GM21528 (cell line): Measurements from ENCODE around the gene ATP5PD.
"Not testable (repeated sequence)": the region's sequence is repeated elsewhere in the genome, so short reads cannot be mapped to it uniquely, and the experiment has no call there.

Experiments
- ATAC-seq: cut with Tn5 transposase; IDR thresholded peaks from one replicate; pipeline ENCODE4 v1.9.1; 2021; ENCODE audit warnings: mild to moderate bottlenecking, moderate library complexity; ENCODE audit not compliant: unreplicated experiment, low FRiP score

ATP5PD gene

DNA sequence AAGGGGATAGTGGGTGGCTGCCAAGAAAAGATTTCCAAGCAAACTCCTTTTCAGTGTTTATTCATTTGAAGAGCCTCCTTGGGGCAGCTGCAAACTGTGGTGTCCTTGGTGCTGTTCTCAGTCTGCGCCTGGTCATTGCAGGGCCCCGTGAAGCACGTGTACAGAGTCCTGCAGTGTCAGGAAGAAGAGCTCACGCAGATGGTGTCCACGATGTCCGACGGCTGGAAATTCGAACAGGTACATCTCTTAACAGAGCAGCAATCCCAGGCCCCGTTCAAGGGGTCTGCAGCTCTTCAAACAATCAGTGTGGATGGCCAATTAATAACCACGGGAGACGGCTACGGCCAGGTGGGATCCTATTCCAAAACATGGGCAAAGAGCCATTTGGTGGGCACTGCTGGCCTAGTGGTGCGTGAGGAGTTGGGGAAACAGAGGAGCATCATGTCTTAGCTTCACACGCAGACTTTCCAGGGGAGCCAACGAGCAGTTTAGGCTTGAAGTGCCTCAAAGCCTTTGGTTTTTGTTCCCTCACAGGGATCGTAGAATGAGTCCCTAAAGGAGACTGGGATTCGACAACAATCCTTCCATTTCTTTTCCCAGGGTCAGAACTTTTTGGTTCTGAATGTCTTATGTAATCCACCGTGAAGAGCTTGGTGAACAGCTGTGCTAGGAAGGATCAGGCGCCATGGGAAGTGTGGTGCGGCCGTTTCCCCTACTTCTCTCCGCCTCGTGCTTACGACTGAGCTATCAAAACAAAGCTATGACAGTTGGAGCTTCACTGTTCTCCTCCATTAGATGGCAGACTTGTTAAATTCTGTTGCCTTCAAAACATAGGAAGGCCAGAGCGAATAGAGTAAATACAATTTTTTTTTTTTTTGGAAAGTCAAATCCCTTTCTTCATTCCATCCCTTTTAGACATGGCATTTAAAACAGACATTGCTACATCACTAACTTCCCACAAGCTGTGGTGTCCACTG is 12.9 kb upstream of the ATP5PD start:
- ATAC-seq = no peak

DNA sequence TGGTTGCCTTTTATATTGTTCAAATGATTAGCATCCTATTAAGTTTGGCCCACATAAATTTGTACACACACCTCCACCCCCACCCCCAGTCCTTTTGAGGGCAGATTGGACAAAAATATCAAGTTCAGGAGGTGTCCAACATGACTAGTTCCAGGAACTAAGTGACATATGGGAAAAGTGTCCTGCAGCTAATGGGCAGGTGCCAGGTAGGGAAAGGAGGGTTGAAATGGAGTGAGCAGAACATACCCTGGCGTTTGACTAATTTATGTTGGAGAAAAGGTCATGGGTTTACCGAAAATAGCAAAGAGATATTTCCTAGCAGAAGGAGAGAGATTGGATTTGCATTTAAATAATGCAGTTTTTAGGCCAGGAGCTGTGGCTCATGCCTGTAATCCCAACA is 5.2 kb upstream of the ATP5PD start:
- no peak for ATAC-seq

DNA sequence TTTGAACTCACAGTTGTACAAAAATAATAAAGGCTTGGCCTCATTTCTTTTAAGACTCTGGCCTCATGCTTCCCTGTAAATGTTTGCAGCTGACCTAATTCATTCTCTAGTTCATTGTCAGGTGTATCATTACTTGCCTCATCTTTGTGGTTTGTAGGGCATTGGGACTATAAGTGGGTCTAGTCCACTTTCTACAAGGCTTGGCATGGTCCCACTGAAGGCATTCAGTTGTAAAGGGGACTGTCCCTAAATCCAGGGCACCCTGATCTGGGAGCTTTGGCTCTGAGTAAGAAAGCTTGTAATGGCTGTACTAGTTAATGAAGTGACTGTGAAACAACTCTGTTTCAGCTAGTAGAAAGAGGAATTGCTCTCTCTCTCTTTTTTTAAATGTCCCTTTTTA is 2.9 kb upstream of the ATP5PD start:
- no peak for ATAC-seq

DNA sequence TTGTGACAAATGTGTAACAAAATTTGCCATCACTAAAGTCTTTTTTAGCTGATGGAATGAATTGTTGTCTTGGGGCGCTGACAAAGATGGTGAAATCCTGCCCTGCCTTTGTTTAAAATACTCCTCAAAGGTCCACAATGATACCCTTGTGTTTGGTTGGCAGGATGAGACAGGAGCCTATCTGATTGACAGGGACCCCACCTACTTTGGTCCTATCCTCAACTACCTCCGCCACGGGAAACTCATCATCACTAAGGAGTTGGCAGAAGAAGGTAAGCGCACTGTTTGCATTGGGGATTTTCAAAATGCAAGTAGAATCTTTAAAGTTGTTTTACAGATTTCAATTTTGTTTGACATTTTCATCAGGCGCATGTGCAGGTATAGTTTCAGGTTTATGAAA is 2.3 kb upstream of the ATP5PD start:
- ATAC-seq = no peak

DNA sequence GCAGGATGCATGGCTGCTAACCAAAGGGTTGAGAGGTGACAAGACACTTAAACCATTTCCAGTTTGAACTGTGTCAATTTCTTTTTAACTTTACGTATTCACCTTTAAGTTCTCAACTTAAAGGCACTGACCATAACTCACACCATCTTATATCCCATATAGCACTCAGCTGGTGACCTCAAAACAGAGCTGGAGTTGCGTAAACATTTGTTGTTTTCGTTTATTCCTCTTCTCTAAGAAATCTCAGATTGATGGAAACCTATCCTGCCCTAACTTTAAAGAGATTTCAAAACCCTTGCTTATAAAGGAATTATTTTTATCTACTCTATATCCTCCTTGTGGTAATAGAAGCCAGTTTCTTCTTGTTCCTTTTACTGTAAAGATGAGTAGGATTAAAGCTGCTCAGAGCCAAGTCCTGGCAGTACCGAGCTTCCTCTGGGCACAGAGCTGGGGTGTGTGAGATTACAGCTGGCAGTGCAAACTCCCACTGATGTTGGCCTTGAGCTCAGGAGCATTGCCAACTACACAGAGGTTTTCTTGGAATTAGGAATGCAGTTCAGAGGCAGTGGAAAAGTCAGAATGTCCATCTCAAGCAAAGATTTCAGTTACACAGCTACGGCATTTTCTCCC is 1.6 kb upstream of the ATP5PD start:
- no peak for ATAC-seq

DNA sequence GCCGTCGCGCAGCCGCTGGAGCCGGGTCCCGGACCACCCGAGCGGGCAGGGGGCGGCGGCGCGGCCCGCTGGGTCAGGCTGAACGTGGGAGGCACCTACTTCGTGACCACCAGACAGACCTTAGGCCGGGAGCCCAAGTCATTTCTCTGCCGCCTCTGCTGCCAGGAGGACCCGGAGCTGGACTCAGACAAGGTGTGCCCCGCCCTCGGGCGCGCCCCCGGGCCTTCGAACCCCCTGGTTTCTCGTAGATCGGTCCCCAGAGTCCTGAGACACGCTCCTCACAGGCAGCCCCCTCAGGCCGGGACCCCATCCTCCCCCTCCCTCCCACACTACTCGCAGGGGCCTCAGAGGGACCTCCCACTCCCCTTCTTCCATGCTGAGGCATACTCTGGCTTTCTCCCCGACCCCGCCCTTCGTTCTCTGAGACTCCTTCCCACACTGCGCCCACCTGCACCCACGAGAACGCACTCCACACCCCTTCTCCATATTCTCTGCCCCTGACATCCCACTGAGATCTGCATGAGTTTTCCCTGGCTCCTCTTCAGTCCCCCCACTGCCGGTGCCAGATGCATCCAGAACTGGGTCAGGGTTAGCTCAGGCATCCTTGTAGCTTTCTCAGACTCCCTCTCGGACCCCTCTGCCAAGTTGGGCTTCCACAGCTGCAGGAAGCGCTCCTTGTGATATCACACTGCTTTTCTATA is 779 bp upstream of the ATP5PD start:
- peak; percentile 22 for ATAC-seq

DNA sequence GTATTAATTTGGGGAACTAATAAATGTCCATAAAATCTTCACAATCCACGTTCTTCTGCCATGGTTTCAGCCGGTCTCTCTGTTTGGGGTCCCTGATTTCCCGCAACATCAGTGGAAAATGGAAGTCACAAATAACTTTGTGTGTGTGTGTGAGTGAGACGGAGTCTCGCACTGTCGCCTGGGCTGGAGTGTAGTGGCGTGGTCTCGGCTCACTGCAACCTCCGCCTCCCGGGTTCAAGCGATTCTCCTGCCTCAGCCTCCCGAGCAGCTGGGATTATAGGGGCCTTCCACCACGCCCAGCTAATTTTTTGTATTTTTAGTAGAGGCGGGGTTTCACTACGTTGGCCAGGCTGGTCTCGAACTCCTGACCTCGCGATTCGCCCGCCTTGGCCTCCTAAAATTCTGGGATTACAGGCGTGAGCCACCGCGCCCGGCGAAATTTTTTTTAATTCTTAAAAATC is 793 bp downstream of the ATP5PD start:
- not testable (repeated sequence) for ATAC-seq

DNA sequence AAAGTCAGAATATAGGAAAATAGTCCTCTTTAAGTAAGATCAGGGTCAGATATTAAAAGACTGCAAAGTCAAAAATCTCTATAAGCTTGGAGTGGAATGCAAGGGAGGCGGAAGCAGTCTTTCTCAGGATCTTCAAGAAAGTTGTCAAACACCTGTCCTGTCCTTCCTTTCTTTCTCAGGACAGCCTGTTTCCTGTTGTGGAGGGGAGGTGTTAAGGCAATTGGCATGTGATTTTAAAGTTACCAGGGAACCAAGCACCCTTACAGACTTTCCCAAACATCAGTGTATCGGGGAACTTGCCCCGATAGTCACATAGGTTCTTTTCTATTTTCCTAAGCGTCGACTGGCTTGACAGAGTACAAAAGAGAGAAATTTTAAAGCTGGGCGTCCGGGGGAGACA is 2.1 kb downstream of the ATP5PD start:
- ATAC-seq = no peak

DNA sequence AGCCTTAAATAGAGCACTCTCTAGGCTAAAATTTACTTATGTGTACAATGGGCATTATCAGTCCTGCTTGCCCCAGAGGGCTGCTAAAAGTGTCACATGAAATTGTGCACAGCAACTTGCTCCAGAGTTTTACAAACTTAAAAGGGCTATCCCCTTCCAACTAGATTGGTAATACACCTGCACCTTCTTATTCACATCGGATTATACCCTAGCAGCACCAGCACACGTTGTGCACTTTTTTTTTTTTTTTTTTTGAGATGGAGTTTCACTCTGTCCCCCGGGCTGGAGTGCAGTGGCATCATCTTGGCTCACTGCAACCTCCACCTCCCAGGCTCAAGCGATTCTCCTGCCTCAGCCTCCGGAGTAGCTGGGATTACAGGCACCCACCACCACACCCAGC is 3.0 kb downstream of the ATP5PD start:
- ATAC-seq = not testable (repeated sequence)

DNA sequence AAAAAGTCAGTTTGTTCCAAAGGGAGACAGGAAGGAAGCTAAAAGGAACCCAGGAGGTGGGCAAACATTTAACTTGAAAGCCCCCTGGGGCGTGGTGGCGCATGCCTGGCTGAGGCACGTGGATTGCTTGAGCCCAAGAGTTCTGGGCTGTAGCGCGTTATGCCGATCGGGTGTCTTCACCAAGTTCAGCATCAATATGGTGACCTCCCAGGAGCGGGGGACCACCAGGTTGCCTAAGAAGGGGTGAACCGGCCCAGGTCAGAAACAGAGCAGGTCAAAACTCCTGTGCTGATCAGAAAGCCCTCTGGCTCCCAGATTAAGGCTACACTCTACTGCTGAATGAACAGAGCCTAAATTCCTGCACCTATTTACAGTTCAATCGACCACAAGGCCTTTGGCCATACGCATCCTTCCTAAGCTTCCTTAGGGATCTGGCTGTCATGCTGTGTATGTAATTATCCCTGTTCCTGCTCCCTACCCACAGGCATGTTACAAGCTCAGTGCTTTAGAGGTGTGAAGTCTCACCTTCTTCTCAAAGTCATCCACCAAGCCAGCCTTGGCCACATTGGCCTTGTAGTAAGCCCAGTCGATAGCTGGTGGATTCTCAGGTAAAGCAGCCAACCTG is 5.0 kb downstream of the ATP5PD start:
- ATAC-seq = no peak

DNA sequence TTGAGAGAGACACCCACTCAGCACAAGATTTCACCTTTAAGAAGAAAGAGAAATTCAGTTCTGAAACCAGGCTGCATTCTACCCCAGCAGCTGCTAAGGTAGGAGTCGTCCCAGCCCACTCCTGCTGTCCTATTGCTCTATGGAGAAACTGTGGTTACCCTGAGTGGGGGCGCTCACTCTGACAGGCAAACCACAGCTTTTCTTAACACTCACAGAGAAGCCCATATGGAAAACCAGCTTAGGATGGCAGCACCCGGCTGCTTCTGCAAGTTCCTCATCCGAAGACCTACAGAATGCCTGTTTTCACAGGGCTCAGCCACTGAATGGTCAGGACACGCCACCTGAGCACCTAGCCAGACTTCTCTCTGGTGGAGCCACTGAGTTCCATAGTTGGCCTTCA is 7.5 kb downstream of the ATP5PD start:
- ATAC-seq = no peak

DNA sequence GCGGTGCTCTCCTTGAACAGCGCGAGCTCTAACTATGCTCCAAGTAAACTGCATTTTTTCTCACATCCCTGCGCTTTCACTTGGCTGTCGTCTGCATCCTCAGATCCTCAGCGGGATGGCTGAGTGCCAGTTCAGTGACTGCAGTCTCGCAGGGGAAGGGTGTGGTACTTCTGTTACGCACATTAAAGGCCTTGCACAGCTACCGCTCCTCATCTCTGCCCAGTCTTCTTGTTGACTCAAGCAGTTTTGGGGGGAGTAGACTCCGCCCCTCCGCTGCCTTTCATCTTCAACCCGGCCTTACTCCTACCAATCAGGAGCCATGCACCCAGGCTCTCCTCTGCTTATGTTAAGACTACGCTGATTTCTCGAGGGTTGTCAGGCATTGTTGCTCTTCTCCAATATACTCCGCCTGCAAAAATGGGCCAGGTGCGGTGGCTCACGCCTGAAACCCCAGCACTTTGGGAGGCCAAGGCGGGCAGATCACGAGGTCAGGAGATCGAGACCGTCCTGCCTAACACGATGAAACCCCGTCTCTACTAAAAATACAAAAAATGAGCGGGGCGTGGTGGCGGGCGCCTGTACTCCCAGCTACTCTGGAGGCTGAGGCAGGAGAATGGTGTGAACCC is 10.0 kb downstream of the ATP5PD start:
- no peak for ATAC-seq

DNA sequence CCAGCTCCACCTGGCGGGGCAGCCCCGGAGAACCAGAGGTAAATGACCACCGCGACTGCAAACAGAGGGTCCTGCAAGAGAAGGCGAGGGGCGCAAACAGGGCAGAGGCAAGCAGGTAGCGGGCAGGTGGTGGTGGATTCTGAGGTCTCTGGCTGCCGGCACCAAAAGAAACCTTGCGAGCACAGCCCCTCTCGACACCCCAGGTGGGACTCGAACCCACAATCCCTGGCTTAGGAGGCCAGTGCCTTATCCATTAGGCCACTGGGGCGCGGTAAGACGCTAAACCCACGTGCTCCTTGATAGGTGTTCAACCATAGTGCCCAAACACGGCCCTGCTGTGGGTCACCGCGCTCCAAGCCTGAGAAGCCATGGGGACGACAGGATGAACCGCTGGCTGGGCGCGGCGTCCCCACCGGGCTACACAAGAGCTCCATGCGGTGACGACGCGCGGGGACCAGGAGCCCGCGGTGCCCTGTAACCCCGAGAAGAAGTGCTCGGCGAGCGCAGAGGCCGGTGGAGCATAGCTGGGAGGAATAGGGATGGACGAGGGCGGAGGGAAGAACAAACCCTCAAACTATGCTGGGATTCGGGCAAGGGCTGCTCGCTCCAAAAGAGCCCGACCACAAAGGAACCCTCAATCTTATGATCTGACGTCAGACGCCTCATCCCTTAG is 12.4 kb downstream of the ATP5PD start:
- ATAC-seq = peak; percentile 54

DNA sequence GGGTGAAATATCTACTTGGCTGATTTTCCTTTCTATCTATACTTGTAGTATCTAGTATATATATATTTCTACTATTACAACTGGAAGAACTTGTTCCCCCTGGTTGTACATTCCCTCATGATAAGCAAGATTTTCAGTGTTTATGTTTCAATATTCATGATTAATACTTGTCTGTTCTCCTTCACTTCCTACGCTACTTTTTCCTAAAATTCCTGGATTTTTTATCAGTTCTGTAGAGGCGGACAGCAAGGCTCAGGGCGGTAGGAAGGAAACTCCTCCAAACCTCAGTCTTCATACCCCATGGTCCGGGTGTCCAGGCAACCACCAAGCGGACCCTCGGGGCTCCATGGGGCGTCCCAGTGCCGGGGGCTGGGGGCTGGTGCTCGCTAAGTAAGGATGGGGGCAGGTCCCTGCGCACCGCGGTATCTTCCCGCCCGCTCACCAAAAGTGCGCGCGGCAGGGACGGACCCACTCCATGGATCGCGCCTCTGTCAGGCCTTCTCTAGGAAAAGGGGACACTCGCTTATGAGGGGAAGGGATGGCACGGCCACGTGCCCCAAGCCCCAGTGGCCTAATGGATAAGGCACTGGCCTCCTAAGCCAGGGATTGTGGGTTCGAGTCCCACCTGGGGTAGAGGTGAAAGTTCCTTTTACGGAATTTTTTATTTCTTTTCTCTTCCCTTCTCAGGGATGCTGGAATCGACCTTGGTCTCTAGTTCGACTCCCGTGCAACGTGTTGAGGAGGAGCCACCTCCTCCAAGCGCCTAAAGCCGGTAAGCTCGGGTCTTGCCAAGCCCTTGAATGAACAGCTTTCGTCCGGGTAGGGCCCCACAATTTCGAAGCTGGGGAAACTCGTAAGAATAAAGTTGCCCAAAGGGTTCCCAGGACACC is 13.2 kb downstream of the ATP5PD start:
- peak; percentile 48 for ATAC-seq

DNA sequence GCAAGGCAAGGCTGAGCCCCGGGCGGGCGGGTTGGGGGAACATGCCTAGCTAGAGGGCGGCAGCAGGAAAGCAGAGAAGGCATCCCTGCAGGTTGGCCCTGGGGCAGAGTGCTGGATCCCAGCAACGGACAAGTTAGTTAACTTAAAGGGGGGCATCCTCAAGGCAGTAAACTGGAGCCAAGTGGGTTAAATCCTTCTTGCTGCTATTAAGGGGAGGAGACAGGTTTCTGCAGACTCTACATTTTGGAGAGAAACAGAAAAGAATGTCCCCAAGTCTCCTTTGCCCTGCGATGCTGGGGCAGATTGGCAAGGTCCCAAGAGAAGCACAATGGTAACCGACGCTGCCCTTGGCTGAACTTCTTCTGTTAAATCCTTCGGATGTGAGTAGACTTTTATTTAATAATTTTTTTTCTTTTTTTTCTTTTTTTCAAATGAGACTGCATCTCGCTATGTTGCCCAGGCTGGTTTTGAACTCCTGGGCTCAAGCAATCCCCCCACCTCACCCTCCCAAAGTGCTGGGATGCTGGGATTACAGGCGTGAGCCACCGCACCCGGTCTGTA is 14.0 kb downstream of the ATP5PD start:
- ATAC-seq = no peak

DNA sequence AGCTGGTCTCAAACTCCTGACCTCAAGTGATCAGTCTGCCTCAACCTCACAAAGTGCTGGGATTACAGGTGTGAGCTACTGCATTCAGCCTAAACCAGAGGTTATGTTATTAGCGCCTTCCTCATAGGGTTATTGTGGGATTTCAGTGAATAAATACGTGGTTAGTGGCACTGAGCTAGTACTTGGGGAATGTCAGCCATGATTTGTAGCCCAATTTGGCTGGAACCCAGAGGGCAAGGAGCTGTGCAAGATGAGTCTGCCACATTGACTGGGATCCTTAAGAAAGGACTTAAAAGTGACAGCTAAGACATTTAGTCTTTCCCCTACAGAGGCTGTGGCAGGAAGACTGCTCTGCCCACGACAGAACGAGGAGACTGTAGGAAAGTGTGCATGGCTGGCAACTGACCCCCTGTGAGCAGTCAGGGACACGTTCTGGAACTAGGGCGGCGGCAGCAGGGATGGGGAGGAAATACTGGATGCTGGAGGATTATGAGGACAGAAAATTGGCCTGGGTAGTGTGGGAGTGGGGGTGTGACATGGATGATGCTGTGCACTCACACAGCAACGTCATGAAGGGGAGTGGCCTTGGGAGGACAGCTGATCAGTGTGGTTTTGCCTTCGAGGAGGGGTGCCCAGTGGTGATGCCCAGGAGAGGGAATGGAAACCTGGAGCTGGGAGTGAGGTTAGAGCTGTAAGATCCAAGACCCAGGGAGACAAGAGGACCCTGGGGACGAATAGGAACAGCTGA is 14.6 kb downstream of the ATP5PD start:
- ATAC-seq = no peak

DNA sequence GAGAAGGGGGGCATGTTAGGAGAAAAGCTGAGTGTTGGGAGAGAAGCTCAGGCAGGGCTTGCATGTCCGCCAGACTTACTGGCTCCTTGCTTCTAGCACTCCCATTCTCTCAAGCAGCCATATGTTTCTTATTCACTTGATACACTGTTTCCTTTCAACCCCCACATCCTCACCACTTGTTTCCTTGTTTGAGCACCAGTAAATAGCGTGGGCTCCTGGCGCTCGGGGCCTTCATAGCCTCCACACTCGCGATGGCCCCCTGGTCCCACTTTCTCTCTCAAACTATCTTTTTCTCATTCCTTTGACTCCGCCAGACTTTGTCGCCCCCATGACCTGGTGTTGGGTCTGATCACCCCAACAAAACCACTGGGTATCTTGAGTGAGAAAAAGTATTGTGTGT is 16.6 kb downstream of the ATP5PD start:
- ATAC-seq = no peak

DNA sequence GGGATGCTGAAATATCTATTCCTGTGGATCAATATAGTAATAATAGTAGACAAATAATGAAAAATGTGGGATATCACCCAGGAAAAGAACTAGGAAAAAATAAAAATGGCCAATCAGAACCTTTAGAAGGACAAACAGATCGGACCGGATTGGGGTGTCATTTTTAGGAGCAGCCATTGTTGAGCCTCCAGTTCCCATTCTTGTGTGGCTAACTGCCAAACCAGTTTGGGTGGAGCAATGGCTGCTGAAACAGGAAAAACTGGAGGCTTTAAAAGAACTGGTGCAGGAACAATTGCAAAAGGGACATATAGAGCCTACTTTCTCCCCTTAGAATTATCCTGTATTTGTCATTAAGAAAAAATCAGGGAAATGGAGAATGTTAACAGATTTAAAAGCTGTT is 20.1 kb downstream of the ATP5PD start:
- not testable (repeated sequence) for ATAC-seq
